Left forelimb (tissue), 1 donor: ENCODE measurements around the gene ZNF414.

Experiments used
- DNase-seq: peaks from one replicate; pipeline ENCODE4 v3.0.0-alpha.2; 2018; ENCODE audit warnings: low spot score

ZNF414 gene

GRCh38 chr19:8463365-8463764 lies 50.6 kb downstream of the ZNF414 start:
- DNase-seq = no peak

DNA sequence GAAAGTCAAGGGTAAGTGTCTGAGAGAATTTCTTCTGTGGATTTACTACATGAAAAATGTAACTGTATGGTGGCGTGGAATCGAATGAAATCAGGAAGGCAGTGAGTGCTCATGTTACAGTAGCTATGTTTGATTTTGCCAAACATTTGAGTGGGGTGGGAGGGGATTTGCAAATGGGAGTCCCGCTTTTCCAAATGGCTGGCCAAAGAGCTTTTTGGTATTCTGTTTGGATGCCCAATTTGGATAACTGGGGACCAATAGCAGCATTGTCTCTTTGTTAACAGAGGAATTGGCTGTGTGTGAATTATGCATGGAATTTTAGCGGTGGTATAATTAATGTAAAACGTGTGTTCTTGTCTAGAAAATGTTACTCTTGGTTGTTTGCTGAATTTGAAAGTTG lies 51.4 kb downstream of the ZNF414 start:
- no peak for DNase-seq

DNA sequence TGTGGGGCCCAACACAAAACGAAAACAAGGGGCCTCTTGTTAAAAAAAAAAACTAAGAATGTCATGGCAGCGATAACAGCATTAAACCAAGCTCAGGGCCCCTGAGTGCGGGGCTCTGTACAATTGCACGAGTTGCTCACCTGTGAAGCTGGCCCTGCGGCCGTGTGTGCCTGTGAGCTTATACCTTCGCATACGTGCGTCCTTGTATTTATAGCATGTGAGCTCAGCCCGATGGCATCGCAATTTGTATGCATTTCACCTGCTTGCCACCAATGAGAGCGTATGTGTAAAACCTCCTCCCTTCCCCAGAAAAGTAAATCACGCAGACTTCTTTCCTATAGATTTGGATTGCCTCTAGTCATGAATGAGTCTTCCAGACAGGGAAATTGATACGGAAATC lies 52.1 kb downstream of the ZNF414 start:
- no peak for DNase-seq

GRCh38 chr19:8461376-8461775 lies 52.6 kb downstream of the ZNF414 start:
- no peak for DNase-seq

DNA sequence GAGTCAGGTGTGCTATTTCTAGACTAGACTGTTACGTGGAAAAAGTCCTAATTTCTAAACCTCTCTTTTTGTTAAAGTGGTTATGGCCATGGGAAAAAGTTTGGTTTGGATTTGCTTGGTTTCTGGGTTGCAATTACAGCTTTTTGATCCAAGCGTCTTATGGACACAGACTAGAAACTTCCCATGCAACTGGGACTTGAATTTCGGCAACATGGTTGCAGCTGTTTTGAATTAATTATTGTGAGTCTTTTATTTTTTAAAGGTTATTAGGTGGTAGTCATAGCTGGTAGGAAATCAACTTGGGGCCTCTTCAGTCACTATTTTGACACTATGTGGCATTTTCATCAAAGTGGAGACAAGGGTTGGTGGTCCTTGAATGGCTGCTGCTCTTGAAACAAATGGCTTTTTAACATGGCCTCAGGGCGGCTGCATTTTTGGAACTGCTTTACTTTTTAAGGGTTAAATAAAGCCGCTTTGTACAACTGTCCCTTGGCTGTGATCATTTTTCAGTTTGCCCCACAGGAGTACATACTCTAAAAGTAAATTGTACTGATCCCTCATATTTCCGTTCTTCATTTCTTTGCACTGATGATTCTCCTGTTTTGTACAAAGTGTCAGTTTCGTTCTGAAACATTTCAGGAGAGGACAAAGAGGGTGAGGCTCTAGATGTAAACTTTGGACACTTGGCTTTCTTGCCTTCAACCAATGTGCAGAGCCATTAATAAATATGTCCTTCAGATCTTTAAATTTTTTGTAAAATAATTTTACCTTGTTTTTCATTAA lies 53.3 kb downstream of the ZNF414 start:
- DNase-seq = no peak
